ENCODE results near the gene MARCKS.

- TF ChIP-seq MAFK (IDR thresholded peaks at IDR 0.05; ENCODE audit: partially characterized antibody) (no peak), USF2 (IDR thresholded peaks at IDR 0.05) (no peak), EP300 (IDR thresholded peaks at IDR 0.05) (no peak), POLR2AphosphoS2 (conservative IDR thresholded peaks at IDR 0.05; ENCODE audit: low read length) (no peak), POLR2A (IDR thresholded peaks at IDR 0.05; ENCODE audit: low read length) (no peak), MAZ (IDR thresholded peaks at IDR 0.05; ENCODE audit: borderline replicate concordance, low read depth, low read length) (no peak), CTCF (IDR thresholded peaks at IDR 0.05) (no peak), SREBF2 (IDR thresholded peaks at IDR 0.05) (no peak), JUN (IDR thresholded peaks at IDR 0.05) (no peak), RFX5 (IDR thresholded peaks at IDR 0.05) (no peak)
Measured at GRCh38 chr6:113903666-113904330, 46.7 kb downstream of the MARCKS start.

Measured in A549 (cell line).